ENCODE results near the gene GPATCH2L. TPM values are rescaled to one million over a fixed set of nuclear protein-coding genes. Genes with fewer than 3 reads are reported as not detected.

GPATCH2L gene
- total RNA-seq, 2 donors from 2014 or later = 23.4 to 61.7 TPM

DNA sequence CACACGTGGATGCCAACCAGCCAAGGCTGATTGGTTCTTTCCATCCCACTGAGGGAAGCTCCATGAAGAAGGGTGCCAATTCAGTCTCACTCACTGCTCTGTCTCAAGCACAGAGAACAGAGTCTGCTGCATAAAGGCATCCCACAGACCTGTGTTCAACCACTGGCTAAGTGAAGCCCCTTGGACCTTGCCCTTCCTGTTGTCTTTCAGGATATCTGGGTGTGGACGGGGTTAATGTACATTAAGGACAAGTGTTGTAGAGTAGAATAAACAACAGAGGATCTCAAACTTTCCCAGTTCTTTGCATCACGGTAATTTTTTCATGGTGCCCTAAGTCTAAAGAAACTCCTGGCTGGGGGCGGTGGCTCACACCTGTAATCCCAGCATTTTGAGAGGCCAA, 33.1 kb upstream of the GPATCH2L start:
- Histone ChIP-seq H3K27me3 (no peaks in the 10 kb centered on the region), H3K36me3 (replicated peaks in 1 of 2; ENCODE audit: insufficient read depth in 1 of 2, low read depth in 2 of 2) (no peaks in the 10 kb centered on the region), H3K4me3 (no peak overlapping the region), H3K4me1 (no peaks in the 10 kb centered on the region), H3K9me3 (no peaks in the 10 kb centered on the region), H3K27ac (no peak overlapping the region)
- DNase-seq (no peak), ATAC-seq (no peak)
- intact Hi-C loops (cut with DNase I) = no loop called here
- TF ChIP-seq, protein P1, sequence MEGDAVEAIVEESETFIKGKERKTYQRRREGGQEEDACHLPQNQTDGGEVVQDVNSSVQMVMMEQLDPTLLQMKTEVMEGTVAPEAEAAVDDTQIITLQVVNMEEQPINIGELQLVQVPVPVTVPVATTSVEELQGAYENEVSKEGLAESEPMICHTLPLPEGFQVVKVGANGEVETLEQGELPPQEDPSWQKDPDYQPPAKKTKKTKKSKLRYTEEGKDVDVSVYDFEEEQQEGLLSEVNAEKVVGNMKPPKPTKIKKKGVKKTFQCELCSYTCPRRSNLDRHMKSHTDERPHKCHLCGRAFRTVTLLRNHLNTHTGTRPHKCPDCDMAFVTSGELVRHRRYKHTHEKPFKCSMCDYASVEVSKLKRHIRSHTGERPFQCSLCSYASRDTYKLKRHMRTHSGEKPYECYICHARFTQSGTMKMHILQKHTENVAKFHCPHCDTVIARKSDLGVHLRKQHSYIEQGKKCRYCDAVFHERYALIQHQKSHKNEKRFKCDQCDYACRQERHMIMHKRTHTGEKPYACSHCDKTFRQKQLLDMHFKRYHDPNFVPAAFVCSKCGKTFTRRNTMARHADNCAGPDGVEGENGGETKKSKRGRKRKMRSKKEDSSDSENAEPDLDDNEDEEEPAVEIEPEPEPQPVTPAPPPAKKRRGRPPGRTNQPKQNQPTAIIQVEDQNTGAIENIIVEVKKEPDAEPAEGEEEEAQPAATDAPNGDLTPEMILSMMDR (IDR thresholded peaks at IDR 0.05) = no peak
- no peak for TF ChIP-seq POLR2A (IDR thresholded peaks at IDR 0.05)
- 66 to 69% methylated on average over 4 of the region's 4 CpGs for WGBS, 2 donors

DNA sequence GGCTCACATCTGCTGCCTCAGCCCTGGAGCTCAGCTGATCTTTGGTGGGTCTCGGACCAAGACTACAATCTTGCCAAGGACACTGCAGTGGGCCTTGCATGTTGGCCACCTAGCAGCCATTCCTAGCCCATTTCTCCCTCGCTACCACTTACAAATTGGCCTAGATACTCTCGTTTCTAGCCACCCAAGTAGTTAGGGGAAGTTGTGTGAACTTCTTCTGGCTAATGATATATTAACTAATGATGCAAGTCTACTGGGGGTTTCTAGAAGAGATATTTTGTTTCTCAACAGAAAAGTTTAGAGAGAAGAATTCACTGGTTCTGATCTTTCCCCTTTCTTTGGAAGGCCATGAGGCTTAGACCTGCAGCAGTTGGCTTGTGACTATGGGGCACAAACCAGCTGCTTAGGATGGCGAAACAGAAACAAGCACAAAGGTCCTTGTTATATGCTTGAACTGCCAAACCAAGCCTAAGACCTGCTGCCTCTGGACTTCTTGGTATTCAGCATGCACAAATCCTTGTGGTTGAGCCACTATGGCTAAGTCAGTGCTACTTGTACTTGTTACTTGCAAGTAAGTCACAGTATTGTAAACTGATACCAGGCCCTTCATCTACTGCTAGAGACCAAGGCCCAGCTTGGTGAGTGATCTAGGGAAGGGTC, 30.5 kb upstream of the GPATCH2L start:
- Histone ChIP-seq H3K27ac (no peak overlapping the region), H3K9me3 (no peaks in the 10 kb centered on the region), H3K4me1 (no peaks in the 10 kb centered on the region), H3K36me3 (replicated peaks in 1 of 2; ENCODE audit: insufficient read depth in 1 of 2, low read depth in 2 of 2) (no peaks in the 10 kb centered on the region), H3K27me3 (no peaks in the 10 kb centered on the region), H3K4me3 (no peak overlapping the region)
- intact Hi-C loops (cut with DNase I) = no loop called here
- WGBS, 2 donors = 63 to 73% methylated on average over 4 of the region's 4 CpGs
- no peak for DNase-seq
- ATAC-seq = no peak
- TF ChIP-seq, protein P1 (IDR thresholded peaks at IDR 0.05) = no peak
- TF ChIP-seq POLR2A (IDR thresholded peaks at IDR 0.05) = no peak

DNA sequence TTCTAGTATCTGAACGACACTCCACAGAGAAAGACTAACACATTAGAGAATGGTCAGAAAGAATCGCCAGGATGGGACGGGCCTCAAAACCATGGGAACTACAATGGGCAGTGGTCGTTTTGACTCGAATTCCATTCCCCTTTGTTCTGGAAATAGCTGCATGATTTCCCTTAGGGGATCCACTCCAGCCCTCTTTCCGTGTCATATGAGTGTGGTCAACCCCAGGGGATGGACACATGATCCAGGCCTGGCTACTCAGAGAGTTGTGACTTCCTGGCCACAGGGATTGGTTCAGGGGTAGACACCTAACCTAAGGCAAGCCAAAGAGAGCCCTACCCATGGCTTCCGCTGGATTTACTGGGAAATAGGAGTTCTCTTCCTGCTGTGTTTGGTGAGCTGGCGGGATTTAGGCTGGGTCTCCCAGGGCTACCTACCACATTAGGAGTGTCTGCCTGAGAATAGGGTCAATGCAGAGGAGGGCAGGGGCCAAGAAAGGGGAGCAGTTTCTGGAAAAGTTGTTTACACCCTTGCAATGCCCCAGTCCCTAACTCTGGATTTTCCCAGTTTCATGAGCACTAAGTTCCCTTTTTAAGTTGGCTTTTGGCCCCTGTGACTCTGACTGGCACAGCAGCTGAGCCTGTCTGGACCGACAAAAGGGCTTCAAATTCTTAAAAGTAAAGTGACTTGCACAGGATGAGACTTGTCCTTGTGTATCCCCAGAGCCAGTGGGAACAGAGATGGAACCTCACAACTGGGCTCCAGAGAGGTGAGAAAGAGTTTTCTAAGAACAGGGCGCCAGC, 28.1 kb upstream of the GPATCH2L start:
- DNase-seq (no peak), ATAC-seq (no peak)
- Histone ChIP-seq H3K27me3 (no peaks in the 10 kb centered on the region), H3K4me1 (no peaks in the 10 kb centered on the region), H3K4me3 (no peak overlapping the region), H3K27ac (no peak overlapping the region), H3K36me3 (replicated peaks in 1 of 2; ENCODE audit: insufficient read depth in 1 of 2, low read depth in 2 of 2) (no peaks in the 10 kb centered on the region), H3K9me3 (no peaks in the 10 kb centered on the region)
- intact Hi-C loops (cut with DNase I) = no loop called here
- 67% methylated on average over 10 of the region's 10 CpGs for WGBS, 2 donors
- TF ChIP-seq POLR2A (IDR thresholded peaks at IDR 0.05) = no peak
- TF ChIP-seq, protein P1 (IDR thresholded peaks at IDR 0.05) = no peak

DNA sequence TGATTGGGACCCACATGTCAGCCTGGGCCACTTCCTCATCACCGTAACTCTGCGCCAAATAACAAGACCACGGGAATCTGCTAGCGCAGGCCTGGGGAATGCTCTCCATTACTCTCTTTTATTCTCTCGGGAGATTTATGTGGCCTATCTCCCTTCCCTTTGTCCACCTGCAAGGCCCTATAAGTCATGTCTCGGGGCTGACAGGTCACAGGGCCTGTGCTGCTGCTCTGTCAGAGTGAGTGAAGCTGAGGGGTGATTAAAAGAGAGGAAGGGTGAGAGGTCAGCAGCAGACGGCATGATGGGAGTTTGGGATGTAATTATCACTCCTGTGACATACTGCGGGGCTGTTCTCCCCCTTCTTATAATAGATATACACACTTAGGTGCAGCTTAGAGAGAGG, 26.2 kb upstream of the GPATCH2L start:
- 59 to 65% methylated on average over 8 of the region's 8 CpGs for WGBS, 2 donors
- TF ChIP-seq, protein P1 (IDR thresholded peaks at IDR 0.05) = no peak
- TF ChIP-seq POLR2A (IDR thresholded peaks at IDR 0.05) = no peak
- intact Hi-C loops (cut with DNase I) = no loop called here
- H3K27ac ChIP-seq = no peak overlapping the region
- no peak for DNase-seq
- no peaks in the 10 kb centered on the region for H3K9me3 ChIP-seq
- no peaks in the 10 kb centered on the region for H3K4me1 ChIP-seq
- no peak for ATAC-seq
- no peak overlapping the region for H3K4me3 ChIP-seq
- no peaks in the 10 kb centered on the region for H3K27me3 ChIP-seq
- H3K36me3 ChIP-seq (replicated peaks in 1 of 2; ENCODE audit: insufficient read depth in 1 of 2, low read depth in 2 of 2) = no peaks in the 10 kb centered on the region

Measured in body of pancreas (tissue), 4 donors.